Prostate gland (tissue), 2 donors: ENCODE measurements around the gene CDK5RAP3. TPM values are rescaled to one million over a fixed set of nuclear protein-coding genes. Genes with fewer than 3 reads are reported as not detected.

Experiments used
- DNase-seq: peaks from one replicate; pipeline ENCODE4 v3.0.0-alpha.2; 2019; ENCODE audit warnings: low spot score
- H3K27ac ChIP-seq, 2 donors: fragments of 200-600 bp; sonication (generic); 2 replicates each; pipeline ENCODE4 v1.5.1; 2017 to 2019
- H3K27me3 ChIP-seq: fragments of 200-600 bp; sonication (generic); replicated peaks from 2 replicates; pipeline ENCODE4 v1.5.1; 2019; ENCODE audit not compliant: insufficient read depth
- H3K36me3 ChIP-seq, 2 donors: fragments of 200-600 bp; sonication (generic); 1 replicate in 1 of 2; 2 replicates in 1 of 2; pipeline versions ENCODE4 v1.5.1 to v1.8.1; 2017 to 2019
- H3K4me1 ChIP-seq: fragments of 200-600 bp; sonication (generic); replicated peaks from 2 replicates; pipeline ENCODE4 v1.5.1; 2019
- H3K4me3 ChIP-seq, 2 donors: fragments of 200-600 bp; sonication (generic); 2 replicates each; pipeline ENCODE4 v1.5.1; 2017 to 2019
- H3K9me3 ChIP-seq: fragments of 200-600 bp; sonication (generic); 2 replicates; pipeline ENCODE4 v1.5.1; 2017
- CTCF ChIP-seq, 4 experiments: fragments of 200-600 bp in 2 of 4; fragments of 450-650 bp in 2 of 4; sonication (generic) in 2 of 4; IDR thresholded peaks; 1 replicate in 3 of 4; 2 replicates in 1 of 4; pipeline ENCODE4 v1.5.1; 2016 to 2019; ENCODE audit warnings: antibody characterized with exemption in 4 of 4, mild to moderate bottlenecking in 2 of 4, moderate library complexity in 2 of 4
- POLR2A ChIP-seq: fragments of 450-650 bp; IDR thresholded peaks from one replicate; pipeline ENCODE4 v1.6.1; 2016; ENCODE audit warnings: antibody characterized with exemption, mild to moderate bottlenecking
- POLR2AphosphoS5 ChIP-seq: sonication (generic); formaldehyde crosslinking; IDR thresholded peaks from one replicate; pipeline ENCODE4 v1.6.1; 2017; ENCODE audit warnings: antibody characterized with exemption
- WGBS: methylation state at CpG from one replicate; pipeline ENCODE4 v1.1.5; 2018; 5-methylcytosine and 5-hydroxymethylcytosine counted together
- intact Hi-C: fragments of 100-400 bp; cut with DNase I; formaldehyde crosslinking; loops from one replicate; pipeline ENCODE4 v1.14.2; 2022
- total RNA-seq, 2 donors: library from RNA; depleted of rRNA; stranded (reverse); fragments of >200 nt; gene quantifications; one replicate each; pipeline ENCODE4 v1.1.0, GENCODE V29; 2016

Gene CDK5RAP3
- total RNA-seq, 2 donors from 2014 or later: 185 to 193 TPM

GRCh38 chr17:47995241-47995935 lies 24.5 kb downstream of the CDK5RAP3 start:
- Histone ChIP-seq H3K27me3 (no peaks in the 10 kb centered on the region), H3K4me3 (no peak overlapping the region), H3K4me1 (no peaks in the 10 kb centered on the region), H3K9me3 (no peaks in the 10 kb centered on the region), H3K27ac (no peak overlapping the region), H3K36me3 (no peaks in the 10 kb centered on the region)
- TF ChIP-seq POLR2AphosphoS5 (no peak), CTCF (IDR thresholded peaks at IDR 0.05) (no peak), POLR2A (no peak)
- 82% methylated on average over 13 of the region's 13 CpGs for WGBS
- no peak for DNase-seq
- intact Hi-C loops: no loop called here

- WGBS: 66% methylated on average over 9 of the region's 9 CpGs
- intact Hi-C loops: no loop called here
Observed at GRCh38 chr17:47996201-47996600, 25.3 kb downstream of the CDK5RAP3 start.

GRCh38 chr17:47997586-47997985 lies 26.7 kb downstream of the CDK5RAP3 start:
- Histone ChIP-seq H3K36me3 (no peaks in the 10 kb centered on the region), H3K27ac (no peak overlapping the region), H3K27me3 (no peaks in the 10 kb centered on the region), H3K4me3 (no peak overlapping the region), H3K4me1 (no peaks in the 10 kb centered on the region), H3K9me3 (no peaks in the 10 kb centered on the region)
- intact Hi-C loops: no loop called here
- DNase-seq: no peak
- no peak for TF ChIP-seq CTCF (IDR thresholded peaks at IDR 0.05)
- no peak for TF ChIP-seq POLR2AphosphoS5
- no peak for TF ChIP-seq POLR2A
- WGBS: 80% methylated on average over 7 of the region's 7 CpGs

More at GRCh38 chr17:47996201-47996600, 25.3 kb downstream of the CDK5RAP3 start:
- TF ChIP-seq POLR2A (no peak), CTCF (IDR thresholded peaks at IDR 0.05) (no peak), POLR2AphosphoS5 (no peak)
- H3K36me3 ChIP-seq: no peaks in the 10 kb centered on the region
- H3K9me3 ChIP-seq: no peaks in the 10 kb centered on the region
- no peak for DNase-seq
- no peak overlapping the region for H3K27ac ChIP-seq
- no peaks in the 10 kb centered on the region for H3K4me1 ChIP-seq
- no peaks in the 10 kb centered on the region for H3K27me3 ChIP-seq
- no peak overlapping the region for H3K4me3 ChIP-seq

- Histone ChIP-seq H3K36me3 (no peaks in the 10 kb centered on the region), H3K27ac (no peak overlapping the region), H3K27me3 (no peaks in the 10 kb centered on the region), H3K4me1 (no peaks in the 10 kb centered on the region), H3K9me3 (no peaks in the 10 kb centered on the region), H3K4me3 (no peak overlapping the region)
- intact Hi-C loops: no loop called here
- 93% methylated on average over 7 of the region's 7 CpGs for WGBS
- DNase-seq: no peak
- TF ChIP-seq POLR2AphosphoS5 (no peak), CTCF (IDR thresholded peaks at IDR 0.05) (no peak), POLR2A (no peak)
Observed at GRCh38 chr17:47998044-47998443, 27.1 kb downstream of the CDK5RAP3 start.

- intact Hi-C loops: no loop called here
- WGBS: 40% methylated on average over 4 of the region's 4 CpGs
Observed at GRCh38 chr17:47999582-47999981, 28.7 kb downstream of the CDK5RAP3 start.

More at GRCh38 chr17:47999582-47999981, 28.7 kb downstream of the CDK5RAP3 start:
- TF ChIP-seq POLR2A: no peak
- TF ChIP-seq CTCF (IDR thresholded peaks at IDR 0.05): no peak
- TF ChIP-seq POLR2AphosphoS5: no peak
- H3K9me3 ChIP-seq: no peaks in the 10 kb centered on the region
- H3K4me1 ChIP-seq: no peaks in the 10 kb centered on the region
- no peak for DNase-seq
- H3K4me3 ChIP-seq: no peak overlapping the region
- no peaks in the 10 kb centered on the region for H3K36me3 ChIP-seq
- no peak overlapping the region for H3K27ac ChIP-seq
- no peaks in the 10 kb centered on the region for H3K27me3 ChIP-seq
